H1 (cell line): ENCODE measurements around the gene PMF1.

ENCODE experiments used
- EZH2 ChIP-seq: fragments of 200-600 bp; sonication (generic); IDR thresholded peaks from 2 replicates; pipeline ENCODE4 v1.7.1; 2012; ENCODE audit warnings: low read depth, mild to moderate bottlenecking, moderate library complexity, low read length, inconsistent platforms; ENCODE audit not compliant: severe bottlenecking
- HDAC2 ChIP-seq, 2 experiments: fragments of 300-600 bp in 1 of 2; sonication (generic) in 1 of 2; IDR thresholded peaks; 2 replicates each; pipeline ENCODE4 v1.6.1; 2011 to 2012; ENCODE audit warnings: low read depth in 2 of 2, low read length in 2 of 2, mild to moderate bottlenecking in 2 of 2, moderate library complexity in 2 of 2, borderline replicate concordance in 1 of 2, inconsistent platforms in 1 of 2
- MAX ChIP-seq: IDR thresholded peaks from 2 replicates; pipeline ENCODE4 v1.6.1; 2012; ENCODE audit warnings: inconsistent platforms
- POLR2A ChIP-seq, 2 experiments: IDR thresholded peaks; 1 replicate in 1 of 2; 2 replicates in 1 of 2; pipeline ENCODE4 v1.6.1; 2011; ENCODE audit warnings: low read depth in 2 of 2, low read length in 2 of 2, mild to moderate bottlenecking in 2 of 2; ENCODE audit errors: control extremely low read depth in 1 of 2
- POLR2AphosphoS5 ChIP-seq: IDR thresholded peaks from 2 replicates; pipeline ENCODE4 v1.6.1; 2011; ENCODE audit warnings: low read depth, low read length
- TCF12 ChIP-seq: IDR thresholded peaks from 2 replicates; pipeline ENCODE4 v1.6.1; 2011; ENCODE audit warnings: low read depth, mild to moderate bottlenecking, low read length
- TF ChIP-seq, protein P1 (sequence below), 3 experiments: IDR thresholded peaks; 1 replicate in 2 of 3; 2 replicates in 1 of 3; pipeline versions ENCODE4 v1.5.1 to v1.6.1; 2011; ENCODE audit warnings: low read length in 3 of 3, mild to moderate bottlenecking in 3 of 3, inconsistent platforms in 2 of 3, low read depth in 1 of 3, moderate library complexity in 1 of 3; ENCODE audit not compliant: insufficient read depth in 1 of 3; ENCODE audit errors: control extremely low read depth in 1 of 3

GRCh38 chr1:156220226-156220625 lies 7.4 kb downstream of the PMF1 start:
- TF ChIP-seq TCF12 (no peak), MAX (no peak), EZH2 (no peak), POLR2AphosphoS5 (no peak), POLR2A (IDR thresholded peaks at IDR 0.05; ENCODE audit: control extremely low read depth in 1 of 2, low read depth in 2 of 2, low read length in 2 of 2) (no peak), HDAC2 (IDR thresholded peaks at IDR 0.05; ENCODE audit: borderline replicate concordance in 1 of 2, low read depth in 2 of 2, low read length in 2 of 2) (no peak)
- TF ChIP-seq, protein P1, sequence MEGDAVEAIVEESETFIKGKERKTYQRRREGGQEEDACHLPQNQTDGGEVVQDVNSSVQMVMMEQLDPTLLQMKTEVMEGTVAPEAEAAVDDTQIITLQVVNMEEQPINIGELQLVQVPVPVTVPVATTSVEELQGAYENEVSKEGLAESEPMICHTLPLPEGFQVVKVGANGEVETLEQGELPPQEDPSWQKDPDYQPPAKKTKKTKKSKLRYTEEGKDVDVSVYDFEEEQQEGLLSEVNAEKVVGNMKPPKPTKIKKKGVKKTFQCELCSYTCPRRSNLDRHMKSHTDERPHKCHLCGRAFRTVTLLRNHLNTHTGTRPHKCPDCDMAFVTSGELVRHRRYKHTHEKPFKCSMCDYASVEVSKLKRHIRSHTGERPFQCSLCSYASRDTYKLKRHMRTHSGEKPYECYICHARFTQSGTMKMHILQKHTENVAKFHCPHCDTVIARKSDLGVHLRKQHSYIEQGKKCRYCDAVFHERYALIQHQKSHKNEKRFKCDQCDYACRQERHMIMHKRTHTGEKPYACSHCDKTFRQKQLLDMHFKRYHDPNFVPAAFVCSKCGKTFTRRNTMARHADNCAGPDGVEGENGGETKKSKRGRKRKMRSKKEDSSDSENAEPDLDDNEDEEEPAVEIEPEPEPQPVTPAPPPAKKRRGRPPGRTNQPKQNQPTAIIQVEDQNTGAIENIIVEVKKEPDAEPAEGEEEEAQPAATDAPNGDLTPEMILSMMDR (IDR thresholded peaks at IDR 0.05; ENCODE audit: control extremely low read depth in 1 of 3, insufficient read depth in 1 of 3, low read depth in 1 of 3, low read length in 3 of 3): no peak
